SIG-M5 treated with dmso at 0.1 percent for 504 hours (cell line): ENCODE measurements around the gene TERT.
"Not testable (repeated sequence)": the region's sequence is repeated elsewhere in the genome, so short reads cannot be mapped to it uniquely, and the experiment has no call there.

Experiments
- DNase-seq: peaks from one replicate; lab custom pipeline; 2025; ENCODE audit not compliant: unreplicated experiment; lab: John Stamatoyannopoulos, UW

Gene TERT

GRCh38 chr5:1294835-1295649 lies at the start of gene TERT:
TSS of gene TERT (minus strand) at chr5:1295068. CDS start at chr5:1294989, 79 bp downstream.
- DNase-seq, result peak; percentile 29

- peak; percentile 18 for DNase-seq
These were observed 49.3 kb upstream of the TERT start for GRCh38 chr5:1343931-1344901.

GRCh38 chr5:1343315-1343751 lies 48.5 kb upstream of the TERT start:
- DNase-seq, result no peak

- not testable (repeated sequence) for DNase-seq
These were observed 47.8 kb upstream of the TERT start for GRCh38 chr5:1342711-1343110.

- no peak for DNase-seq
These were observed 47.4 kb upstream of the TERT start for GRCh38 chr5:1342268-1342667.

- DNase-seq, result no peak
These were observed 47.0 kb upstream of the TERT start for GRCh38 chr5:1341863-1342262.

- not testable (repeated sequence) for DNase-seq
These were observed 44.9 kb upstream of the TERT start for GRCh38 chr5:1339818-1340210.

- DNase-seq, result not testable (repeated sequence)
These were observed 44.4 kb upstream of the TERT start for GRCh38 chr5:1339139-1339817.

GRCh38 chr5:1338506-1339070 lies 43.7 kb upstream of the TERT start:
- DNase-seq, result no peak

- no peak for DNase-seq
These were observed 43.3 kb upstream of the TERT start for GRCh38 chr5:1338196-1338490.

- no peak for DNase-seq
These were observed 42.8 kb upstream of the TERT start for GRCh38 chr5:1337489-1338195.

- DNase-seq, result no peak
These were observed 42.1 kb upstream of the TERT start for GRCh38 chr5:1336749-1337488.

GRCh38 chr5:1336106-1336561 lies 41.3 kb upstream of the TERT start:
- no peak for DNase-seq

- no peak for DNase-seq
These were observed 40.8 kb upstream of the TERT start for GRCh38 chr5:1335540-1336095.

- no peak for DNase-seq
These were observed 40.1 kb upstream of the TERT start for GRCh38 chr5:1334831-1335539.

GRCh38 chr5:1333986-1334385 lies 39.1 kb upstream of the TERT start:
- DNase-seq, result no peak

- DNase-seq, result not testable (repeated sequence)
These were observed 38.4 kb upstream of the TERT start for GRCh38 chr5:1333286-1333685.

GRCh38 chr5:1332461-1333001 lies 37.7 kb upstream of the TERT start:
- no peak for DNase-seq
